ENCODE measurements around the gene INO80. TPM values are rescaled to one million over a fixed set of nuclear protein-coding genes. Genes with fewer than 3 reads are reported as not detected.

INO80 gene
- total RNA-seq, 1 experiment from 2014 or later = 38.4 TPM

- no peaks in the 10 kb centered on the region for H3K27me3 ChIP-seq (ENCODE audit: low read length)
- no peaks in the 10 kb centered on the region for H4K20me1 ChIP-seq (ENCODE audit: low read length)
- no TSS peak for BruUV-seq (replicated peaks)
- ChIA-PET CTCF (interaction anchor here (0.8 kb wide), 1 partner anchor 57 kb away, joined by 3 read pairs; no protein-coding TSS in a partner anchor), POLR2A (ENCODE audit: unreplicated experiment) (interaction anchor here (0.6 kb wide), 1 partner anchor 115 kb away, joined by 3 read pairs; no protein-coding TSS in a partner anchor)
- ATAC-seq (peak; percentile 84), DNase-seq (peak; percentile 96)
- TF ChIP-seq EZH2 (IDR thresholded peaks at IDR 0.05; ENCODE audit: low read length, unreplicated experiment) (no peak), CTCF (conservative IDR thresholded peaks at IDR 0.05; ENCODE audit: low read depth, low read length) (no peak), EZH2phosphoT487 (IDR thresholded peaks at IDR 0.05; ENCODE audit: borderline replicate concordance, low read length) (no peak)
- H3K9me3 ChIP-seq (ENCODE audit: low read length) = no peaks in the 10 kb centered on the region
- intact Hi-C loops (cut with micrococcal nuclease) = loop anchor here (2.0 to 5.0 kb wide), 2 partner anchors 18 to 47 kb away; partner anchors contain the start of gene CHAC1
- H3K4me3 ChIP-seq (ENCODE audit: low read length) = 0 out of 2 replicates have a peak overlapping the region, but pooled peaks have one; percentile 4
- H2AFZ ChIP-seq (ENCODE audit: low read length) = no peak overlapping the region
- H3K4me2 ChIP-seq (ENCODE audit: low read length) = peak overlapping the region; percentile 58
- peak overlapping the region; percentile 95 for H3K27ac ChIP-seq (ENCODE audit: low read length)
- H3K4me1 ChIP-seq (ENCODE audit: insufficient read depth, low read length) = peaks cover 43% of the 10 kb centered on the region
- H3K79me2 ChIP-seq (ENCODE audit: low read length) = peaks cover 9% of the 10 kb centered on the region
- peak overlapping the region; percentile 74 for H3K9ac ChIP-seq (ENCODE audit: low read length)
- H3K9me2 ChIP-seq (replicated peaks; ENCODE audit: low read length) = no peaks in the 10 kb centered on the region
- H3F3A ChIP-seq (ENCODE audit: low read length, unreplicated experiment) = peaks cover 10% of the 10 kb centered on the region
- peaks cover 44% of the 10 kb centered on the region for H3K36me3 ChIP-seq (ENCODE audit: low read depth, low read length)
These were observed 116.9 kb downstream of the INO80 start for GRCh38 chr15:40999190-40999589.

DNA sequence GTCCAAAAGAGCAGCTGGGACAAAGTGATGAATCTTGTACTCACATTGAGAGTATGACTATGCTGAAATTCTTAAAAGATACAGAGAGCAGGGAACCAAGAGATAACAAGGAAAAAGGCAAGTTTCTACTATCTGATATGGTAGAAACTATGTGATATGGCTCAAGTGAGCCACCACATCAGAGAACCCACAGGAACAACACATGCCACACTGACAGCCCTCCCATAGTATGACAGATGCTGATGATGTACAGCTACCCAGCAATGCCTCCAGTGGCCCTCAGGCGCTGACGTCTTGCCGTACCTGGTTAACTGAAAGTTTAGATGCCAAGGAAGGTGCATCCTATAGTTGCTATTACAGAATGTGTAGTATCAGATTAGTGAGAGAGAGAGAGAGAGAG, 120.4 kb downstream of the INO80 start:
- H3K4me2 ChIP-seq (ENCODE audit: low read length) = no peak overlapping the region
- DNase-seq (no peak), ATAC-seq (no peak)
- no peaks in the 10 kb centered on the region for H3K9me3 ChIP-seq (ENCODE audit: low read length)
- H3F3A ChIP-seq (ENCODE audit: low read length, unreplicated experiment) = peaks cover 10% of the 10 kb centered on the region
- H3K27ac ChIP-seq (ENCODE audit: low read length) = no peak overlapping the region
- no peak overlapping the region for H2AFZ ChIP-seq (ENCODE audit: low read length)
- H3K79me2 ChIP-seq (ENCODE audit: low read length) = peaks cover 3% of the 10 kb centered on the region; the same call in 1 of the 2 replicates
- H3K36me3 ChIP-seq (ENCODE audit: low read depth, low read length) = peaks cover 49% of the 10 kb centered on the region
- ChIA-PET POLR2A (ENCODE audit: unreplicated experiment) (no interaction called here), CTCF (no interaction called here)
- H3K9me2 ChIP-seq (replicated peaks; ENCODE audit: low read length) = no peaks in the 10 kb centered on the region
- H3K9ac ChIP-seq (ENCODE audit: low read length) = no peak overlapping the region
- no peaks in the 10 kb centered on the region for H3K27me3 ChIP-seq (ENCODE audit: low read length)
- no peak overlapping the region for H3K4me3 ChIP-seq (ENCODE audit: low read length)
- no peaks in the 10 kb centered on the region for H4K20me1 ChIP-seq (ENCODE audit: low read length)
- no TSS peak for BruUV-seq (replicated peaks)
- H3K4me1 ChIP-seq (ENCODE audit: insufficient read depth, low read length) = peaks cover 24% of the 10 kb centered on the region
- TF ChIP-seq EZH2 (IDR thresholded peaks at IDR 0.05; ENCODE audit: low read length, unreplicated experiment) (no peak), EZH2phosphoT487 (IDR thresholded peaks at IDR 0.05; ENCODE audit: borderline replicate concordance, low read length) (no peak)
- intact Hi-C loops (cut with micrococcal nuclease) = loop anchor here (5.0 kb wide), 1 partner anchor 43 kb away; the partner anchor contains the start of gene CHAC1

- BruUV-seq (replicated peaks) = no TSS peak
- intact Hi-C loops (cut with micrococcal nuclease) = no loop called here
- no peak for DNase-seq
- TF ChIP-seq EZH2 (IDR thresholded peaks at IDR 0.05; ENCODE audit: low read length, unreplicated experiment) = no peak
- Histone ChIP-seq H3K4me3 (ENCODE audit: low read length) (no peak overlapping the region), H3K79me2 (ENCODE audit: low read length) (no peaks in the 10 kb centered on the region), H3F3A (ENCODE audit: low read length, unreplicated experiment) (no peaks in the 10 kb centered on the region), H3K9ac (ENCODE audit: low read length) (no peak overlapping the region), H3K9me3 (ENCODE audit: low read length) (no peaks in the 10 kb centered on the region), H4K20me1 (ENCODE audit: low read length) (no peaks in the 10 kb centered on the region), H2AFZ (ENCODE audit: low read length) (no peak overlapping the region), H3K4me2 (ENCODE audit: low read length) (no peak overlapping the region), H3K27me3 (ENCODE audit: low read length) (no peaks in the 10 kb centered on the region), H3K36me3 (ENCODE audit: low read depth, low read length) (peaks cover 51% of the 10 kb centered on the region), H3K27ac (ENCODE audit: low read length) (no peak overlapping the region), H3K4me1 (ENCODE audit: insufficient read depth, low read length) (no peaks in the 10 kb centered on the region), H3K9me2 (replicated peaks; ENCODE audit: low read length) (no peaks in the 10 kb centered on the region)
- ChIA-PET CTCF (no interaction called here), POLR2A (ENCODE audit: unreplicated experiment) (no interaction called here)
- no peak for ATAC-seq
These were observed 123.3 kb downstream of the INO80 start for GRCh38 chr15:40992825-40993224.
